Measurements from ENCODE around the gene ACOT6.

GRCh38 chr14:73651005-73651404, 38.7 kb downstream of the ACOT6 start:
- TF ChIP-seq, protein P1, sequence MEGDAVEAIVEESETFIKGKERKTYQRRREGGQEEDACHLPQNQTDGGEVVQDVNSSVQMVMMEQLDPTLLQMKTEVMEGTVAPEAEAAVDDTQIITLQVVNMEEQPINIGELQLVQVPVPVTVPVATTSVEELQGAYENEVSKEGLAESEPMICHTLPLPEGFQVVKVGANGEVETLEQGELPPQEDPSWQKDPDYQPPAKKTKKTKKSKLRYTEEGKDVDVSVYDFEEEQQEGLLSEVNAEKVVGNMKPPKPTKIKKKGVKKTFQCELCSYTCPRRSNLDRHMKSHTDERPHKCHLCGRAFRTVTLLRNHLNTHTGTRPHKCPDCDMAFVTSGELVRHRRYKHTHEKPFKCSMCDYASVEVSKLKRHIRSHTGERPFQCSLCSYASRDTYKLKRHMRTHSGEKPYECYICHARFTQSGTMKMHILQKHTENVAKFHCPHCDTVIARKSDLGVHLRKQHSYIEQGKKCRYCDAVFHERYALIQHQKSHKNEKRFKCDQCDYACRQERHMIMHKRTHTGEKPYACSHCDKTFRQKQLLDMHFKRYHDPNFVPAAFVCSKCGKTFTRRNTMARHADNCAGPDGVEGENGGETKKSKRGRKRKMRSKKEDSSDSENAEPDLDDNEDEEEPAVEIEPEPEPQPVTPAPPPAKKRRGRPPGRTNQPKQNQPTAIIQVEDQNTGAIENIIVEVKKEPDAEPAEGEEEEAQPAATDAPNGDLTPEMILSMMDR (IDR thresholded peaks at IDR 0.05; ENCODE audit: insufficient read depth, low read length) = no peak
- no peak for TF ChIP-seq POLR2AphosphoS5 (IDR thresholded peaks at IDR 0.05; ENCODE audit: low read depth)

Data from HL-60 (cell line).